GM21390 (cell line): ENCODE data around the gene HS6ST3.

ENCODE experiments used
- ATAC-seq: cut with Tn5 transposase; IDR thresholded peaks from one replicate; pipeline ENCODE4 v1.9.1; 2021; ENCODE audit not compliant: unreplicated experiment

HS6ST3 gene

GRCh38 chr13:96294930-96295881 is 205.3 kb downstream of the HS6ST3 start:
- no peak for ATAC-seq

GRCh38 chr13:96297360-96297759 is 207.5 kb downstream of the HS6ST3 start:
- ATAC-seq = no peak

- no peak for ATAC-seq
Observed at GRCh38 chr13:96299235-96299634, 209.3 kb downstream of the HS6ST3 start.

GRCh38 chr13:96308568-96308967 is 218.7 kb downstream of the HS6ST3 start:
- ATAC-seq = no peak

- no peak for ATAC-seq
Observed at GRCh38 chr13:96314974-96315373, 225.1 kb downstream of the HS6ST3 start.

- ATAC-seq = no peak
Observed at GRCh38 chr13:96338030-96338429, 248.1 kb downstream of the HS6ST3 start.

- no peak for ATAC-seq
Observed at GRCh38 chr13:96342286-96342685, 252.4 kb downstream of the HS6ST3 start.

- no peak for ATAC-seq
Observed at GRCh38 chr13:96342852-96343465, 253.1 kb downstream of the HS6ST3 start.

GRCh38 chr13:96346921-96347320 is 257.0 kb downstream of the HS6ST3 start:
- no peak for ATAC-seq

- no peak for ATAC-seq
Observed at GRCh38 chr13:96373597-96373996, 283.7 kb downstream of the HS6ST3 start.

- no peak for ATAC-seq
Observed at GRCh38 chr13:96377835-96378234, 287.9 kb downstream of the HS6ST3 start.

- no peak for ATAC-seq
Observed at GRCh38 chr13:96379967-96380366, 290.1 kb downstream of the HS6ST3 start.

GRCh38 chr13:96381681-96382080 is 291.8 kb downstream of the HS6ST3 start:
- ATAC-seq = no peak

- ATAC-seq = no peak
Observed at GRCh38 chr13:96388598-96388997, 298.7 kb downstream of the HS6ST3 start.

GRCh38 chr13:96391606-96392005 is 301.7 kb downstream of the HS6ST3 start:
- no peak for ATAC-seq

- no peak for ATAC-seq
Observed at GRCh38 chr13:96397807-96398206, 307.9 kb downstream of the HS6ST3 start.

- no peak for ATAC-seq
Observed at GRCh38 chr13:96398486-96398885, 308.6 kb downstream of the HS6ST3 start.

GRCh38 chr13:96403241-96403640 is 313.3 kb downstream of the HS6ST3 start:
- ATAC-seq = no peak

GRCh38 chr13:96403651-96404050 is 313.7 kb downstream of the HS6ST3 start:
- no peak for ATAC-seq

- ATAC-seq = no peak
Observed at GRCh38 chr13:96415831-96416385, 326.0 kb downstream of the HS6ST3 start.

GRCh38 chr13:96417939-96418685 is 328.2 kb downstream of the HS6ST3 start:
- no peak for ATAC-seq
